WTC11 (cell line): ENCODE data around the gene MOB3B. TPM values are rescaled to one million over a fixed set of nuclear protein-coding genes. Genes with fewer than 3 reads are reported as not detected.

Experiments
- ATAC-seq: fragments of 200-7000 bp; cut with Tn5 transposase; 2 replicates; pipeline ENCODE4 v1.10.0; 2021; ENCODE audit warnings: mild to moderate bottlenecking, moderate library complexity
- CTCF ChIA-PET: fragments of 300-600 bp; sonication (Branson Sonifier 250); formaldehyde crosslinking; loops from one replicate; lab custom pipeline; 2021; ENCODE audit warnings: antibody characterized with exemption; lab: Charles Lee
- POLR2A ChIA-PET: fragments of 350-600 bp; sonication (Branson Sonifier 250); formaldehyde crosslinking; loops from one replicate; lab custom pipeline; 2021; ENCODE audit warnings: antibody characterized with exemption; lab: Charles Lee
- DNase-seq: peaks from one replicate; pipeline ENCODE4 v3.0.0; 2021; ENCODE audit warnings: low spot score
- H3K27ac Mint-ChIP-seq: 2 replicates; pipeline ENCODE4 v1.8.0; 2021; ENCODE audit warnings: mixed read lengths
- H3K27me3 Mint-ChIP-seq: 2 replicates; pipeline ENCODE4 v1.8.0; 2021; ENCODE audit warnings: low read depth, mild to moderate bottlenecking, moderate library complexity, mixed read lengths
- H3K36me3 Mint-ChIP-seq: 2 replicates; pipeline ENCODE4 v1.8.0; 2021; ENCODE audit warnings: mixed read lengths
- H3K4me1 Mint-ChIP-seq: 2 replicates; pipeline ENCODE4 v1.8.0; 2022; ENCODE audit warnings: mixed read lengths
- H3K4me3 Mint-ChIP-seq: 2 replicates; pipeline ENCODE4 v1.8.0; 2021; ENCODE audit warnings: mild to moderate bottlenecking, moderate library complexity, mixed read lengths
- H3K9me3 Mint-ChIP-seq: 2 replicates; pipeline ENCODE4 v1.8.0; 2021; ENCODE audit warnings: mixed read lengths
- AFF4 ChIP-seq: sonication (generic); formaldehyde crosslinking; IDR thresholded peaks from 2 replicates; pipeline ENCODE4 v1.8.1; 2023; ENCODE audit warnings: mild to moderate bottlenecking, missing genetic modification reagents, borderline replicate concordance
- ATF2 ChIP-seq: sonication (generic); formaldehyde crosslinking; IDR thresholded peaks from 2 replicates; pipeline ENCODE4 v1.8.1; 2022; ENCODE audit warnings: low read depth, missing genetic modification reagents, borderline replicate concordance
- CBFB ChIP-seq: sonication (generic); formaldehyde crosslinking; IDR thresholded peaks from 2 replicates; pipeline ENCODE4 v1.8.1; 2022; ENCODE audit warnings: mild to moderate bottlenecking, low read depth, missing genetic modification reagents
- CREM ChIP-seq: sonication (generic); formaldehyde crosslinking; IDR thresholded peaks from 2 replicates; pipeline ENCODE4 v1.8.1; 2022; ENCODE audit warnings: mild to moderate bottlenecking, missing genetic modification reagents, moderate library complexity
- CTCF ChIP-seq: fragments of 200-600 bp; IDR thresholded peaks from 2 replicates; pipeline ENCODE4 v1.8.0; 2022; ENCODE audit warnings: antibody characterized with exemption
- E2F4 ChIP-seq: sonication (generic); formaldehyde crosslinking; IDR thresholded peaks from 2 replicates; pipeline ENCODE4 v1.8.1; 2022; ENCODE audit warnings: low read depth, mild to moderate bottlenecking, moderate library complexity, missing genetic modification reagents, borderline replicate concordance
- ELF4 ChIP-seq: sonication (generic); formaldehyde crosslinking; IDR thresholded peaks from 2 replicates; pipeline ENCODE4 v1.8.1; 2022; ENCODE audit warnings: low read depth, mild to moderate bottlenecking, moderate library complexity, missing genetic modification reagents
- GRHL2 ChIP-seq: fragments of 250-450 bp; sonication (Bioruptor Pico); IDR thresholded peaks from 2 replicates; pipeline ENCODE4 v1.8.0; 2022; ENCODE audit warnings: mild to moderate bottlenecking, moderate library complexity; ENCODE audit not compliant: insufficient replicate concordance, severe bottlenecking
- HMGA2 ChIP-seq: fragments of 250-450 bp; sonication (Bioruptor Pico); IDR thresholded peaks from 2 replicates; pipeline ENCODE4 v1.4.0; 2021; ENCODE audit warnings: mild to moderate bottlenecking, moderate library complexity
- JUN ChIP-seq: sonication (generic); formaldehyde crosslinking; IDR thresholded peaks from 2 replicates; pipeline ENCODE4 v1.8.0; 2023; ENCODE audit warnings: mild to moderate bottlenecking, missing genetic modification reagents
- NFYB ChIP-seq: sonication (generic); formaldehyde crosslinking; conservative IDR thresholded peaks from 2 replicates; pipeline ENCODE4 v1.8.0; 2022; ENCODE audit warnings: low read depth, missing genetic modification reagents
- NR1H2 ChIP-seq: sonication (generic); formaldehyde crosslinking; IDR thresholded peaks from 2 replicates; pipeline ENCODE4 v1.9.0; 2021; ENCODE audit warnings: mild to moderate bottlenecking, moderate library complexity, missing genetic modification reagents
- NR3C1 ChIP-seq: sonication (generic); formaldehyde crosslinking; conservative IDR thresholded peaks from 2 replicates; pipeline ENCODE4 v1.8.1; 2023; ENCODE audit warnings: low read depth, mild to moderate bottlenecking, missing genetic modification reagents
- PRDM15 ChIP-seq: sonication (generic); formaldehyde crosslinking; IDR thresholded peaks from 2 replicates; pipeline ENCODE4 v1.8.0; 2022; ENCODE audit warnings: missing genetic modification reagents
- PREB ChIP-seq: sonication (generic); formaldehyde crosslinking; IDR thresholded peaks from 2 replicates; pipeline ENCODE4 v1.8.1; 2022; ENCODE audit warnings: mild to moderate bottlenecking, missing genetic modification reagents, moderate library complexity, borderline replicate concordance
- PRRX2 ChIP-seq: fragments of 250-450 bp; sonication (Bioruptor Pico); IDR thresholded peaks from 2 replicates; pipeline ENCODE4 v1.8.0; 2021; ENCODE audit warnings: mild to moderate bottlenecking
- RORB ChIP-seq: fragments of 250-450 bp; sonication (Bioruptor Pico); IDR thresholded peaks from 2 replicates; pipeline ENCODE4 v1.9.0; 2021; ENCODE audit warnings: mild to moderate bottlenecking
- SP1 ChIP-seq: sonication (generic); formaldehyde crosslinking; conservative IDR thresholded peaks from 2 replicates; pipeline ENCODE4 v1.8.1; 2022; ENCODE audit warnings: missing genetic modification reagents
- TCF7 ChIP-seq: sonication (generic); formaldehyde crosslinking; IDR thresholded peaks from 2 replicates; pipeline ENCODE4 v1.8.0; 2022; ENCODE audit warnings: mild to moderate bottlenecking, low read depth, missing genetic modification reagents, moderate library complexity
- TP53 ChIP-seq: sonication (generic); formaldehyde crosslinking; IDR thresholded peaks from 2 replicates; pipeline ENCODE4 v1.8.1; 2023; ENCODE audit warnings: mild to moderate bottlenecking, missing genetic modification reagents
- ZNF263 ChIP-seq: sonication (generic); formaldehyde crosslinking; IDR thresholded peaks from 2 replicates; pipeline ENCODE4 v1.8.1; 2022; ENCODE audit warnings: low read depth, mild to moderate bottlenecking, moderate library complexity, missing genetic modification reagents
- total RNA-seq: library from RNA; stranded (reverse); gene quantifications from 3 replicates; pipeline ENCODE4 v1.2.3, GENCODE V29; 2021

The MOB3B gene
- total RNA-seq, 1 experiment from 2014 or later = 25.1 TPM

GRCh38 chr9:27297050-27297449, 232.6 kb downstream of the MOB3B start, which contains the start of gene EQTN (continued):
- TF ChIP-seq SP1 (CRISPR knock-in tag) (no peak), GRHL2 (no peak), NR3C1 (CRISPR knock-in tag) (no peak), AFF4 (CRISPR knock-in tag) (no peak), CTCF (no peak), CBFB (CRISPR knock-in tag) (no peak)
- TF ChIP-seq, all 79 proteins: peak for 0

GRCh38 chr9:27293996-27294395, 235.6 kb downstream of the MOB3B start:
- no peak for DNase-seq
- Mint-ChIP-seq H3K9me3 (no peaks in the 10 kb centered on the region), H3K36me3 (no peaks in the 10 kb centered on the region), H3K4me3 (no peak overlapping the region), H3K27ac (no peak overlapping the region), H3K4me1 (no peaks in the 10 kb centered on the region), H3K27me3 (no peaks in the 10 kb centered on the region)
- ChIA-PET CTCF (no interaction called here), POLR2A (no interaction called here)
- no peak for ATAC-seq
- no peak for TF ChIP-seq PRDM15 (CRISPR knock-in tag)
- no peak for TF ChIP-seq ATF2
- no peak for TF ChIP-seq PREB (CRISPR knock-in tag)
- no peak for TF ChIP-seq TCF7
- TF ChIP-seq GRHL2 = no peak
- no peak for TF ChIP-seq CREM (CRISPR knock-in tag)
- TF ChIP-seq JUN (CRISPR knock-in tag) = no peak
- no peak for TF ChIP-seq ELF4
- TF ChIP-seq HMGA2 (CRISPR knock-in tag) = no peak
- no peak for TF ChIP-seq NFYB (CRISPR knock-in tag)
- TF ChIP-seq NR1H2 = no peak
- TF ChIP-seq E2F4 (CRISPR knock-in tag) = no peak
- no peak for TF ChIP-seq PRRX2 (CRISPR knock-in tag)
- no peak for TF ChIP-seq RORB
- no peak for TF ChIP-seq ZNF263 (CRISPR knock-in tag)
- TF ChIP-seq SP1 (CRISPR knock-in tag) = no peak
- TF ChIP-seq TP53 (CRISPR knock-in tag) = no peak
